ENCODE results near the gene P4HB.

- no peak for TF ChIP-seq CTCF (IDR thresholded peaks at IDR 0.05)
- TF ChIP-seq POLR2A (IDR thresholded peaks at IDR 0.05) = no peak
Measured at GRCh38 chr17:81802048-81802758, 58.1 kb downstream of the P4HB start.
